A549 (cell line): ENCODE data around the gene LPCAT1.

Experiments used
- CEBPB ChIP-seq, 2 experiments: fragments of >200 bp in 1 of 2; sonication (Bioruptor Twin) in 1 of 2; formaldehyde crosslinking in 1 of 2; IDR thresholded peaks; 2 replicates each; pipeline ENCODE4 v1.6.1; 2012 to 2016
- CHD2 ChIP-seq: fragments of 150-350 bp; IDR thresholded peaks from 2 replicates; pipeline ENCODE4 v1.6.1; 2014; ENCODE audit warnings: low read length; ENCODE audit not compliant: partially characterized antibody
- CHD4 ChIP-seq: fragments of 200-600 bp; sonication (generic); IDR thresholded peaks from 2 replicates; pipeline ENCODE4 v1.6.1; 2016; ENCODE audit warnings: antibody characterized with exemption, mild to moderate bottlenecking, borderline replicate concordance
- CTCF ChIP-seq: fragments of >200 bp; sonication (Bioruptor Twin); formaldehyde crosslinking; IDR thresholded peaks from 3 replicates; pipeline ENCODE4 v1.5.1; 2016
- EP300 ChIP-seq, 2 experiments: fragments of >200 bp; sonication (Bioruptor Twin); formaldehyde crosslinking; IDR thresholded peaks; 2 replicates in 1 of 2; 3 replicates in 1 of 2; pipeline ENCODE4 v1.6.1; 2016 to 2017
- ESRRA ChIP-seq: fragments of 150-350 bp; IDR thresholded peaks from 2 replicates; pipeline ENCODE4 v1.6.1; 2014; ENCODE audit warnings: mild to moderate bottlenecking, low read length, borderline replicate concordance
- HES2 ChIP-seq: fragments of >200 bp; sonication (Bioruptor Twin); formaldehyde crosslinking; IDR thresholded peaks from 2 replicates; pipeline ENCODE4 v1.6.1; 2016
- HOXA7 ChIP-seq: fragments of 250-450 bp; sonication (Bioruptor Pico); IDR thresholded peaks from 2 replicates; pipeline ENCODE4 v1.5.0; 2020; ENCODE audit warnings: mild to moderate bottlenecking, moderate library complexity
- JUN ChIP-seq, 2 experiments: fragments of >200 bp; sonication (Bioruptor Twin); formaldehyde crosslinking; IDR thresholded peaks; 2 replicates in 1 of 2; 3 replicates in 1 of 2; pipeline ENCODE4 v1.6.1; 2016 to 2017
- MAFK ChIP-seq: fragments of 450-650 bp; IDR thresholded peaks from 2 replicates; pipeline ENCODE4 v1.6.1; 2014; ENCODE audit not compliant: partially characterized antibody
- POLR2A ChIP-seq: IDR thresholded peaks from 2 replicates; pipeline ENCODE4 v1.6.1; 2012; ENCODE audit warnings: mild to moderate bottlenecking, low read length
- RFX5 ChIP-seq: fragments of 450-650 bp; IDR thresholded peaks from 2 replicates; pipeline ENCODE4 v1.7.1; 2014; ENCODE audit warnings: antibody characterized with exemption, mild to moderate bottlenecking, moderate library complexity
- ZSCAN20 ChIP-seq: fragments of 250-450 bp; sonication (Bioruptor Pico); IDR thresholded peaks from 2 replicates; pipeline ENCODE4 v1.8.0; 2022; ENCODE audit warnings: mild to moderate bottlenecking, moderate library complexity

- TF ChIP-seq CTCF (no peak), CHD4 (no peak), EP300 (IDR thresholded peaks at IDR 0.05) (no peak), RFX5 (no peak), CEBPB (IDR thresholded peaks at IDR 0.05) (no peak), MAFK (no peak), ESRRA (no peak), HES2 (no peak), POLR2A (no peak), ZSCAN20 (CRISPR knock-in tag) (no peak), HOXA7 (no peak), JUN (IDR thresholded peaks at IDR 0.05) (no peak), CHD2 (no peak)
Observed at GRCh38 chr5:1545805-1546355, 22.1 kb upstream of the LPCAT1 start.
